ENCODE measurements around the gene FER.
A peak's percentile ranks its signal among the peaks of the same experiment; 100 is the strongest.
"Not testable (repeated sequence)": the region's sequence is repeated elsewhere in the genome, so short reads cannot be mapped to it uniquely, and the experiment has no call there.

The FER gene

GRCh38 chr5:109045710-109046109 lies 298.0 kb downstream of the FER start:
- Histone ChIP-seq H3K27ac (ENCODE audit: low read length) (no peak overlapping the region), H3K9me3 (ENCODE audit: control insufficient read depth in 1 of 2, low read length in 2 of 2) (no peaks in the 10 kb centered on the region), H3K4me3 (ENCODE audit: low read depth in 1 of 2, low read length in 2 of 2) (no peak overlapping the region), H3K36me3 (ENCODE audit: control insufficient read depth in 1 of 2, insufficient read depth in 2 of 2, low read length in 2 of 2) (no peaks in the 10 kb centered on the region), H3K27me3 (ENCODE audit: low read depth, low read length) (no peaks in the 10 kb centered on the region), H3K4me1 (ENCODE audit: control insufficient read depth in 1 of 2, insufficient read depth in 2 of 2, low read length in 2 of 2) (no peaks in the 10 kb centered on the region)

GRCh38 chr5:109049565-109049964 lies 301.9 kb downstream of the FER start:
- Histone ChIP-seq H3K9me3 (ENCODE audit: control insufficient read depth in 1 of 2, low read length in 2 of 2) (no peaks in the 10 kb centered on the region), H3K36me3 (ENCODE audit: control insufficient read depth in 1 of 2, insufficient read depth in 2 of 2, low read length in 2 of 2) (peaks cover 0 to 4% of the 10 kb centered on the region in 2 donors), H3K4me1 (ENCODE audit: control insufficient read depth in 1 of 2, insufficient read depth in 2 of 2, low read length in 2 of 2) (no peaks in the 10 kb centered on the region), H3K27me3 (ENCODE audit: low read depth, low read length) (no peaks in the 10 kb centered on the region), H3K4me3 (ENCODE audit: low read depth in 1 of 2, low read length in 2 of 2) (no peak overlapping the region), H3K27ac (ENCODE audit: low read length) (no peak overlapping the region)

GRCh38 chr5:109050321-109050720 lies 302.6 kb downstream of the FER start:
- H3K4me1 ChIP-seq (ENCODE audit: control insufficient read depth in 1 of 2, insufficient read depth in 2 of 2, low read length in 2 of 2); H3K27me3 ChIP-seq (ENCODE audit: low read depth, low read length); H3K9me3 ChIP-seq (ENCODE audit: control insufficient read depth in 1 of 2, low read length in 2 of 2); H3K4me3 ChIP-seq (ENCODE audit: low read depth in 1 of 2, low read length in 2 of 2); H3K36me3 ChIP-seq (ENCODE audit: control insufficient read depth in 1 of 2, insufficient read depth in 2 of 2, low read length in 2 of 2); H3K27ac ChIP-seq (ENCODE audit: low read length): not testable (repeated sequence)

- not testable (repeated sequence) for H3K4me1 ChIP-seq (ENCODE audit: control insufficient read depth in 1 of 2, insufficient read depth in 2 of 2, low read length in 2 of 2); H3K27me3 ChIP-seq (ENCODE audit: low read depth, low read length); H3K27ac ChIP-seq (ENCODE audit: low read length); H3K36me3 ChIP-seq (ENCODE audit: control insufficient read depth in 1 of 2, insufficient read depth in 2 of 2, low read length in 2 of 2); H3K4me3 ChIP-seq (ENCODE audit: low read depth in 1 of 2, low read length in 2 of 2); H3K9me3 ChIP-seq (ENCODE audit: control insufficient read depth in 1 of 2, low read length in 2 of 2)
Measured at GRCh38 chr5:109052216-109052615, 304.5 kb downstream of the FER start.

- peak overlapping the region; percentile 5 for H3K27ac ChIP-seq (ENCODE audit: low read length)
- H3K4me1 ChIP-seq (ENCODE audit: control insufficient read depth in 1 of 2, insufficient read depth in 2 of 2, low read length in 2 of 2): no peaks in the 10 kb centered on the region
- H3K4me3 ChIP-seq (ENCODE audit: low read depth in 1 of 2, low read length in 2 of 2): no peak overlapping the region
- peaks cover 0 to 4% of the 10 kb centered on the region in 2 donors for H3K36me3 ChIP-seq (ENCODE audit: control insufficient read depth in 1 of 2, insufficient read depth in 2 of 2, low read length in 2 of 2)
- H3K9me3 ChIP-seq (ENCODE audit: control insufficient read depth in 1 of 2, low read length in 2 of 2): no peaks in the 10 kb centered on the region
- no peaks in the 10 kb centered on the region for H3K27me3 ChIP-seq (ENCODE audit: low read depth, low read length)
Measured at GRCh38 chr5:109053995-109054417, 306.3 kb downstream of the FER start.

GRCh38 chr5:109060378-109061025 lies 312.8 kb downstream of the FER start:
- no peak overlapping the region for H3K27ac ChIP-seq (ENCODE audit: low read length)
- H3K27me3 ChIP-seq (ENCODE audit: low read depth, low read length): no peaks in the 10 kb centered on the region
- no peaks in the 10 kb centered on the region for H3K9me3 ChIP-seq (ENCODE audit: control insufficient read depth in 1 of 2, low read length in 2 of 2)
- no peaks in the 10 kb centered on the region for H3K36me3 ChIP-seq (ENCODE audit: control insufficient read depth in 1 of 2, insufficient read depth in 2 of 2, low read length in 2 of 2)
- no peak overlapping the region for H3K4me3 ChIP-seq (ENCODE audit: low read depth in 1 of 2, low read length in 2 of 2)
- H3K4me1 ChIP-seq (ENCODE audit: control insufficient read depth in 1 of 2, insufficient read depth in 2 of 2, low read length in 2 of 2): no peaks in the 10 kb centered on the region

- no peak overlapping the region for H3K4me3 ChIP-seq (ENCODE audit: low read depth in 1 of 2, low read length in 2 of 2)
- H3K27ac ChIP-seq (ENCODE audit: low read length): no peak overlapping the region
- H3K27me3 ChIP-seq (ENCODE audit: low read depth, low read length): no peaks in the 10 kb centered on the region
- no peaks in the 10 kb centered on the region for H3K4me1 ChIP-seq (ENCODE audit: control insufficient read depth in 1 of 2, insufficient read depth in 2 of 2, low read length in 2 of 2)
- no peaks in the 10 kb centered on the region for H3K9me3 ChIP-seq (ENCODE audit: control insufficient read depth in 1 of 2, low read length in 2 of 2)
- no peaks in the 10 kb centered on the region for H3K36me3 ChIP-seq (ENCODE audit: control insufficient read depth in 1 of 2, insufficient read depth in 2 of 2, low read length in 2 of 2)
Measured at GRCh38 chr5:109062664-109063063, 315.0 kb downstream of the FER start.

GRCh38 chr5:109063223-109063622 lies 315.5 kb downstream of the FER start:
- no peaks in the 10 kb centered on the region for H3K36me3 ChIP-seq (ENCODE audit: control insufficient read depth in 1 of 2, insufficient read depth in 2 of 2, low read length in 2 of 2)
- H3K27me3 ChIP-seq (ENCODE audit: low read depth, low read length): no peaks in the 10 kb centered on the region
- no peaks in the 10 kb centered on the region for H3K4me1 ChIP-seq (ENCODE audit: control insufficient read depth in 1 of 2, insufficient read depth in 2 of 2, low read length in 2 of 2)
- no peaks in the 10 kb centered on the region for H3K9me3 ChIP-seq (ENCODE audit: control insufficient read depth in 1 of 2, low read length in 2 of 2)
- no peak overlapping the region for H3K4me3 ChIP-seq (ENCODE audit: low read depth in 1 of 2, low read length in 2 of 2)
- no peak overlapping the region for H3K27ac ChIP-seq (ENCODE audit: low read length)

GRCh38 chr5:109076741-109077140 lies 329.0 kb downstream of the FER start:
- Histone ChIP-seq H3K27ac (ENCODE audit: low read length) (no peak overlapping the region), H3K9me3 (ENCODE audit: control insufficient read depth in 1 of 2, low read length in 2 of 2) (no peaks in the 10 kb centered on the region), H3K4me3 (ENCODE audit: low read depth in 1 of 2, low read length in 2 of 2) (no peak overlapping the region), H3K36me3 (ENCODE audit: control insufficient read depth in 1 of 2, insufficient read depth in 2 of 2, low read length in 2 of 2) (no peaks in the 10 kb centered on the region), H3K27me3 (ENCODE audit: low read depth, low read length) (no peaks in the 10 kb centered on the region), H3K4me1 (ENCODE audit: control insufficient read depth in 1 of 2, insufficient read depth in 2 of 2, low read length in 2 of 2) (no peaks in the 10 kb centered on the region)

- Histone ChIP-seq H3K4me1 (ENCODE audit: control insufficient read depth in 1 of 2, insufficient read depth in 2 of 2, low read length in 2 of 2) (no peaks in the 10 kb centered on the region), H3K27me3 (ENCODE audit: low read depth, low read length) (no peaks in the 10 kb centered on the region), H3K36me3 (ENCODE audit: control insufficient read depth in 1 of 2, insufficient read depth in 2 of 2, low read length in 2 of 2) (no peaks in the 10 kb centered on the region), H3K9me3 (ENCODE audit: control insufficient read depth in 1 of 2, low read length in 2 of 2) (no peaks in the 10 kb centered on the region), H3K4me3 (ENCODE audit: low read depth in 1 of 2, low read length in 2 of 2) (no peak overlapping the region), H3K27ac (ENCODE audit: low read length) (no peak overlapping the region)
Measured at GRCh38 chr5:109078448-109078847, 330.8 kb downstream of the FER start.

GRCh38 chr5:109080481-109080880 lies 332.8 kb downstream of the FER start:
- no peak overlapping the region for H3K27ac ChIP-seq (ENCODE audit: low read length)

GRCh38 chr5:109080896-109081295 lies 333.2 kb downstream of the FER start:
- no peak overlapping the region for H3K27ac ChIP-seq (ENCODE audit: low read length)
- H3K4me3 ChIP-seq (ENCODE audit: low read depth in 1 of 2, low read length in 2 of 2): no peak overlapping the region
- no peaks in the 10 kb centered on the region for H3K27me3 ChIP-seq (ENCODE audit: low read depth, low read length)
- H3K36me3 ChIP-seq (ENCODE audit: control insufficient read depth in 1 of 2, insufficient read depth in 2 of 2, low read length in 2 of 2): no peaks in the 10 kb centered on the region
- H3K9me3 ChIP-seq (ENCODE audit: control insufficient read depth in 1 of 2, low read length in 2 of 2): no peaks in the 10 kb centered on the region
- H3K4me1 ChIP-seq (ENCODE audit: control insufficient read depth in 1 of 2, insufficient read depth in 2 of 2, low read length in 2 of 2): no peaks in the 10 kb centered on the region

More at GRCh38 chr5:109080481-109080880, 332.8 kb downstream of the FER start:
- H3K27me3 ChIP-seq (ENCODE audit: low read depth, low read length): no peaks in the 10 kb centered on the region
- H3K9me3 ChIP-seq (ENCODE audit: control insufficient read depth in 1 of 2, low read length in 2 of 2): no peaks in the 10 kb centered on the region
- no peaks in the 10 kb centered on the region for H3K4me1 ChIP-seq (ENCODE audit: control insufficient read depth in 1 of 2, insufficient read depth in 2 of 2, low read length in 2 of 2)
- no peaks in the 10 kb centered on the region for H3K36me3 ChIP-seq (ENCODE audit: control insufficient read depth in 1 of 2, insufficient read depth in 2 of 2, low read length in 2 of 2)
- no peak overlapping the region for H3K4me3 ChIP-seq (ENCODE audit: low read depth in 1 of 2, low read length in 2 of 2)
